GM18499 (cell line): ENCODE measurements around the gene SUPT6H.
"Not testable (repeated sequence)": the region's sequence is repeated elsewhere in the genome, so short reads cannot be mapped to it uniquely, and the experiment has no call there.

Experiments
- ATAC-seq: cut with Tn5 transposase; IDR thresholded peaks from one replicate; pipeline ENCODE4 v1.9.1; 2021; ENCODE audit warnings: moderate number of reproducible peaks; ENCODE audit not compliant: insufficient read depth, unreplicated experiment

SUPT6H gene

GRCh38 chr17:28716740-28717577 lies 55.0 kb downstream of the SUPT6H start:
- no peak for ATAC-seq

DNA sequence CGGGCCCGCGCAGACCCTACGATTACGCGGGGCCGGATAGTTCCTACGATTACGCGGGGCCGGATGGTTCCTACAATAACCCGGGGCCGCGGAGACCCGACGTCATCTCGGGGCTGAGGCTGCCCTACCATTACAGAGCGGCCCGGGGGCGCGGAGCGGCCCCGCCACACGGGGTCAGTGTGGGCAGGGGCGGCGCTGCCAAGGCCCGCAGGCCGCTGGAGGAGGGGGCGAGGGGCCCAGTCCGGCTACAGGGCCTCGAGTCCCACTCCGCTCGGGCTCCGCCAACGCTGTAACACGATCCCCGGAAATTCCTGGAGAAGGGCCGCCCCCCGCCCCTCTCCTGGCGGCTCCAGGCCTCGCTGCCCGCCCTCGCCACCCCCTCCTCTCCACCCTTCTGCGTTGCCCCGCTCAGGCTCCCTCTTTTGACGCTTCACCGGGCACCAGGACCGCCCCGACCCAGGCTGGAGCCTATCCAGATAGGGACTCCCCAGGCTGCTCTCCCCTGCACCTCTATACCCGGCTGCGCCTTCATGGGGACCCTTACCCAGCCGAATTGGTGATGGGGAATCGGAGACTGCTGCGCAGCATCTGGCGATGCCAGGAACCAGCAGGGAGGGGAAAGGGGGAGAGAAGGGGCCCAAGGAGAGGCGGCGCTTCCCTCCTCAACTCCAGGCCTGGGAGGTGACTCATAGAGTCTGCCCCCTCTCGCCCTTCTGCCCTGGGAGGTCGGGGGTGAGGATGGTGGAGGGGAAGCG lies 55.8 kb downstream of the SUPT6H start, which contains the start of gene RAB34:
Gene RAB34 (minus strand): TSS at position 291 of the 755 bp plus-strand sequence. CDS start 602 bp downstream, outside the sequence.
- ATAC-seq = no peak

DNA sequence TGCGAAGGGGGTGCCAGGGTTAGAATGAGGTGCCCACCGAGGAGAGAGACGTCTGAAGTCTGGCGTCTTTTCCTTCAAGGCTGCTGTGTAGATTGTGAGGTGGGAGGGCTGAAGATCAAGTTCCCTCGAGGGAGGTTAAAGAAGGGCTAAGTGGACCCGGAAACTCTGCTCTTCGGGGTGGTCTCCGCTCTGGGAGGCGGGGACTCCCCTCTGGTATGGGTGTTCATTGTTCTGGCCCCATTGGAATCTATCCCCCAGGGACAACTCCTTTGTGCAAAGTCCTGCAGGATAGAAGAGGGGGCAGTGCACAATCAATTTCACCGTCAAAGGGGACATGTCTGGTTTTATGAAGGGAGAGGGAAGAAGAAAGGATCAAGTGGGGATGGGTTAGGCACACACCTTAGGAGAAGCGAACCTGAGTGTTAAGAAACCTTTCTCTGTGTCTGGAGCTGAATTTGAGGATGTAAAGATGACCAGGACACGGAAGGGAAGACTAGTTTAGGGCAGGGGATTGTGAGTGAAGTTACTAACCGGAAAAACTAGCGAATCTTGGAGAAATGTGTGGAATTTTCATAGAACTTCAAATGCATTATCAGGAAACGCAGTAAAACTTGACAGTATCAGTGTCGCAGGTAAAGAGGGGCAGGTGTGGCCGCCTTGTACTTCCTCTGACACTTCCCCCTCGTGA lies 56.5 kb downstream of the SUPT6H start:
- ATAC-seq = no peak

GRCh38 chr17:28719021-28719433 lies 57.0 kb downstream of the SUPT6H start:
- no peak for ATAC-seq

GRCh38 chr17:28720247-28720996 lies 58.4 kb downstream of the SUPT6H start:
- ATAC-seq = no peak

DNA sequence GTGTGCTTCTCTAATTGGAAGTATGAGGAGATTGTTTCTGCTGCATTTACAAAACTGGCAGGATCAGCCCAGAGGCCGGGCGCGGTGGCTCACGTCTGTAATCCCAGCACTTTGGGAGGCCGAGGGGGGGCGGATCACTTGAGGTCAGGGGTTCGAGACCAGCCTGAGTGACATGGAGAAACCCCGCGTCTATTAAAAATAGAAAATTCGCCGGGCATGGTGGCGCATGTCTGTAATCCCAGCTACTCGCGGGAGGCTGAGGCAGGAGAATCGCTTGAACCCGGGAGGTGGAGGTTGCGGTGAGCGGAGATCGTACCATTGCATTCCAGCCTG lies 59.0 kb downstream of the SUPT6H start:
- not testable (repeated sequence) for ATAC-seq

DNA sequence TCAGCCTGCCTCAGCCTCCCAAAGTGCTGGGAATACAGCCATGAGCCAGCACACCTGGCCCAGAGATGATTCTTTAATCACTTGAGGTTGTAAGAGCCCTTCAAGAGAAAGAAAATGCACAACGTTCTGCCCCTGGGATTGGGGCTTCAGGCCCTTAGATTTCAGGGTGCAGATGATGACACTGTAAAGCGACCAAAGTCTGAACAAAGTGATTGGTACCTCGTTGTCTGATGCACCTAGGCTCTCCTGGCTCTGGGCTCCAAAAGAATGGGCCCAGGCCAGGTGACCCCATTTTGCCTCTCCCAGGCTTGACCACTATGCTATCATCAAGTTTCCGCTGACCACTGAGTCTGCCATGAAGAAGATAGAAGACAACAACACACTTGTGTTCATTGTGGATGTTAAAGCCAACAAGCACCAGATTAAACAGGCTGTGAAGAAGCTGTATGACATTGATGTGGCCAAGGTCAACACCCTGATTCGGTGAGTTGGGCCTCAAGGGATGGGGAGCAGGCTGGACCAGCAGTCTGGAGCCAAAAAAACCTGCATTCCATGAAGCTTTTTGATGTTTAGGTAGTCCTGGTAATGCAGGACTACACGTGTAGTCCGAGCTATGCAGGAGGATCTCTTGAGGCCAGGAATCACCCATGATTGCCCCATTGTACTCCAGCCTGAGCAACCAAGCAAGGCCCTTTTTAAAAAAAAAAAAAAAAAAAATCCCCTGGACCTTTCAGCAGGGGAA lies 60.6 kb downstream of the SUPT6H start:
- no peak for ATAC-seq

- no peak for ATAC-seq
Measured at GRCh38 chr17:28723159-28723835, 61.3 kb downstream of the SUPT6H start.

- not testable (repeated sequence) for ATAC-seq
Measured at GRCh38 chr17:28723836-28724499, 62.0 kb downstream of the SUPT6H start.

DNA sequence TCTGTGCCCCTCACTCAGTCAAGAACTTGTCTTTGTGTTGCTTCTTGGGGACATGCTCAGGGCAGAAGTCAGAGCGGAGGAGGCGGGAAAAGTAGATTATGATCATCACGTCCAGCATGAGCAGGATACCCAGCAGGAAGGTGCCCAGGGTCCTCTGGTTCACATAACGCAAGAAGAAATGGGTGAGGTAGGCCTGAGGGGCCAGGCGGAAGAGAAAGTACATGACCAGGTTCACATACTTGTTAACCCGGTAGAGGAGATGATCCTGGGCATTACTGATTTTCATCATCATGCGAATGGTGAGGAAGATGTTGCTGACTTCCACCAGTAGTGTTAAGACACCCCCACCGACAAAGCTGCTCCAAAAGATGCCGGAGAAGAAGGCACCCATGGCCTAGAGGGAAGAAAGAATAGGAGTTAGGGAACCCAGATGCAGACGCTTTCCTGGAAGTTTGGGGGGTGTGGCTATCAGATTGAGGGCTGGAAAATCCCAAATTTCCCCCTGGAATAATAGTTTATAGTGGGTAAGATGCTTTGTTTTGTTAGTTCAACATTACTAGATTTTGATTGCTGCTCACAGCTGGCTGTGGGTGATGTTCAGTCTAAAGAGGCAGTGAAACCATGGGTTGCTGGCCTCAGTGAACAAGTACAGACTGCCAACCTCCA lies 62.6 kb downstream of the SUPT6H start:
- no peak for ATAC-seq

DNA sequence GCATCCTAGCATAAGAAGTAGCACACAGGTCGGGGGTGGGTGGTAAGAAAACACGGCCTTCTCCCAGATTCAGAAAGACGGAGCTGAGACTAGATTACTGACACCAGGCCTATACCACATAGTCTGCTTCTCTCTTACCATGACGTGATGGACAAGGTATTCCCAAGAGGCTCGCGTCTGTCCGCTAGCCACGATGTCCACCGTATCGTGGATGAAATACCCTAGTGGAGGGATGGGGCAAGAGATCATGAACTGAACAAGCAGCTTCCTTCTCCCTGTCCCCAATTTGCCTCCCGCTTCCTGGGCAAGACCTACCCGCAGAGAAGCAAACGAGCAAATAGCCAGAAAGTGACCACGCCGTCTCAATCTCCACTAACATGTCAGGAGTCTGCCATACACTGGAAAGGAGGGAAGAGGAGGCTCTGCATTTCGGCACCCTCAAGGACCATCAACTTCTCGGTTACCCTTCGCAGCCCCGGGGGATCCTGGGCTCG lies 63.2 kb downstream of the SUPT6H start:
- no peak for ATAC-seq

- ATAC-seq = no peak
Measured at GRCh38 chr17:28725660-28726225, 63.7 kb downstream of the SUPT6H start.

DNA sequence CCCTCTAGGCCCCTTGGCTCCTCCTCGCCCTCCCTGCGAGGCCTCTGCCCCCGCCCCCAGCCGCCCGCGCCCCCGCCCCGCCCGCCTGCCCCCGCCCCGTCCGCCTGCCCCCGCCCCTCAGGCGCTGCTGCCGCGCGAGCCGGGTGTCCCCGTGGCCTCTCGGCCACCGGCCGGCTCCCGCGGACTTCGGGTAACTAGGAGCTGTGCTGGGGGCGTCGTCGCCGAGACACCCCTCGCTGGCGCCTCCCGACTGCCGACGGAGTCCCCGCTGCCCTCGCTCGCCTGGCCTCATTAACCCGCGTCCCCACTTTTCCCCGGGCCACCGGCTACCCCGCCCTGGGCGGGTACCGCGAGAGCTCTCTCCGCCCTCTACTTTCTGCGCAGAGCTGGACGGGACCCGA lies 64.2 kb downstream of the SUPT6H start, which contains the start of gene TLCD1:
Gene TLCD1 (minus strand): TSS at position 8 of the 401 bp plus-strand sequence. CDS start 136 bp downstream, outside the sequence.
- ATAC-seq = no peak

DNA sequence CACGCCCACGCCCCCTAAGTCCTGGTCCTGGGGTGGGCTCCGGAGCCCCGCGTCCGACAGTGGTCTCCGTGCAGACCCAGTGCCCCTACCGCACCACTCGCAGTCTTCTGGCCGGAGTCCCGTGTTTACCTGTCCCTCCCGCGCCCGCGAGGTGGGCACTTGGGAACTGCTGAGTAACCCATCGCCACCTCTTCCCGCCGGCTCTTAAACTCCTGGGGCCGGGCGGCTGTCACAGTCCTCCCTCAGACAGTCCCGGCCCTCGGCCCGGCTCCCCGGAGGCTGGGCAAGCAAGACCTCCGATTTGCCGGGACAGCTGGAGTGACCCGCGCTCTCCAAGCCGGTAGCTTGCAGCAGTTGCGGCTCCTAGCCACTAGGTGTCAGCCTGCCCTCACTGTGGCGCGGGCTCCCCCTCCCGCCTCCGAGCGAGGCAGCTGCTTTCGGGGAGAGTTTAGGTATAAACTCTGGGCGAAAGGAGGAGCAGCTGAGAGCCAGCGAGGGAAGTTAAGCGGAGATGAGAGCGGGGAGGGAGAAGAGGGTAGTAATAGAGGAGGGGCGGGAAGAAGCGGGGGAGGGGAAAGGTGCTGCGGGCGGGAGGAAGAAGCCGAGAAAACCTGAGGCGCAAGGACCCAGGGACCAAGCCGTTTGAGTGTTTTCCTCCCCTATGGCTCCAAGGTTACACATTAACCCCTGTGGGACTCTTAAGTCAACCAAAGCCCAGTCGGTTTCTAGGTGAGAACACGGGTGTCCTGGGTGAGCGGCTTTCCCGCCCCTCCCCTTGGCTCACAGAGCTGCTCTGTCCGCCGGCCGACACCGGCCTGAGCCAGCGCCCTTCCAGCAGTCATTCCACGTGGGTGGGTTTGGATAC lies 64.9 kb downstream of the SUPT6H start:
- no peak for ATAC-seq

GRCh38 chr17:28728364-28729200 lies 66.6 kb downstream of the SUPT6H start, which contains the start of gene NEK8:
NEK8 (plus strand) TSS chr17:28728788; CDS start chr17:28728814, 26 bp downstream.
- ATAC-seq = peak; percentile 22
